ENCODE results near the gene UBE2O. TPM values are rescaled to one million over a fixed set of nuclear protein-coding genes. Genes with fewer than 3 reads are reported as not detected.

UBE2O gene
- total RNA-seq, 1 experiment from 2014 or later = 52.6 TPM

GRCh38 chr17:76390003-76390421 lies 62.9 kb downstream of the UBE2O start:
- no peak overlapping the region for H2BK20ac ChIP-seq (ENCODE audit: low read depth, low read length, poor library complexity, severe bottlenecking)
- H2BK5ac ChIP-seq (ENCODE audit: insufficient read length, low read length) = no peak overlapping the region
- H3K27ac Mint-ChIP-seq = peak overlapping the region in 2 of 3 experiments; percentile 71 to 85; a peak in 3 of 7 replicates
- no peak overlapping the region; the same call in 1 of the 2 replicates for H3K14ac ChIP-seq (ENCODE audit: insufficient read depth, low read length)
- no peak overlapping the region for H3K27ac ChIP-seq (ENCODE audit: insufficient read length, low read depth, low read length)
- no peak overlapping the region for H3K4me3 Mint-ChIP-seq
- no peak overlapping the region for H3K56ac ChIP-seq (ENCODE audit: insufficient read length, low read depth, low read length)
- peaks cover 5% of the 10 kb centered on the region; the same call in 1 of the 2 replicates for H3K27me3 ChIP-seq (ENCODE audit: insufficient read depth, low read length)
- no peaks in the 10 kb centered on the region for H3K23me2 ChIP-seq (ENCODE audit: insufficient read length, low read depth, low read length, poor library complexity, severe bottlenecking)
- H2AFZ ChIP-seq (ENCODE audit: low read length) = no peak overlapping the region
- H3K4me1 Mint-ChIP-seq = peaks cover 20 to 26% of the 10 kb centered on the region in 2 experiments
- no peak overlapping the region for H2BK120ac ChIP-seq (ENCODE audit: low read depth, low read length, poor library complexity, severe bottlenecking)
- TF ChIP-seq, protein P1, sequence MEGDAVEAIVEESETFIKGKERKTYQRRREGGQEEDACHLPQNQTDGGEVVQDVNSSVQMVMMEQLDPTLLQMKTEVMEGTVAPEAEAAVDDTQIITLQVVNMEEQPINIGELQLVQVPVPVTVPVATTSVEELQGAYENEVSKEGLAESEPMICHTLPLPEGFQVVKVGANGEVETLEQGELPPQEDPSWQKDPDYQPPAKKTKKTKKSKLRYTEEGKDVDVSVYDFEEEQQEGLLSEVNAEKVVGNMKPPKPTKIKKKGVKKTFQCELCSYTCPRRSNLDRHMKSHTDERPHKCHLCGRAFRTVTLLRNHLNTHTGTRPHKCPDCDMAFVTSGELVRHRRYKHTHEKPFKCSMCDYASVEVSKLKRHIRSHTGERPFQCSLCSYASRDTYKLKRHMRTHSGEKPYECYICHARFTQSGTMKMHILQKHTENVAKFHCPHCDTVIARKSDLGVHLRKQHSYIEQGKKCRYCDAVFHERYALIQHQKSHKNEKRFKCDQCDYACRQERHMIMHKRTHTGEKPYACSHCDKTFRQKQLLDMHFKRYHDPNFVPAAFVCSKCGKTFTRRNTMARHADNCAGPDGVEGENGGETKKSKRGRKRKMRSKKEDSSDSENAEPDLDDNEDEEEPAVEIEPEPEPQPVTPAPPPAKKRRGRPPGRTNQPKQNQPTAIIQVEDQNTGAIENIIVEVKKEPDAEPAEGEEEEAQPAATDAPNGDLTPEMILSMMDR (conservative IDR thresholded peaks at IDR 0.05) = no peak
- H3K4me1 ChIP-seq (ENCODE audit: insufficient read depth, low read length) = peaks cover 6% of the 10 kb centered on the region; the same call in 1 of the 2 replicates
- H3K27me3 Mint-ChIP-seq (ENCODE audit: low read depth) = peaks cover 21% of the 10 kb centered on the region
- no peak overlapping the region for H3K4ac ChIP-seq (ENCODE audit: low read depth, low read length)
- no peak overlapping the region for H3K23ac ChIP-seq (ENCODE audit: insufficient read length, low read depth, low read length)
- H4K91ac ChIP-seq (ENCODE audit: insufficient read length, low read depth, low read length) = no peak overlapping the region
- H2AK5ac ChIP-seq (ENCODE audit: insufficient read length, low read length) = no peak overlapping the region
- H4K20me1 ChIP-seq (ENCODE audit: control insufficient read depth, insufficient read depth, insufficient read length) = no peaks in the 10 kb centered on the region
- H2BK12ac ChIP-seq (ENCODE audit: insufficient read length, low read depth, low read length) = no peak overlapping the region
- H3K79me1 ChIP-seq (ENCODE audit: insufficient read depth, low read depth, low read length, poor library complexity, severe bottlenecking) = no peaks in the 10 kb centered on the region
- H3K79me2 ChIP-seq (ENCODE audit: insufficient read depth, low read length) = no peaks in the 10 kb centered on the region
- H3K36me3 Mint-ChIP-seq (ENCODE audit: insufficient read depth in 1 of 3, low read depth in 3 of 3) = peaks cover 13 to 40% (median 33%) of the 10 kb centered on the region in 3 experiments
- no peak overlapping the region for H3T11ph ChIP-seq (ENCODE audit: low read length)
- H3K18ac ChIP-seq (ENCODE audit: insufficient read length, low read depth, low read length) = no peak overlapping the region
- H3K4me2 ChIP-seq (ENCODE audit: insufficient read depth, insufficient read length, low read length) = no peak overlapping the region
- no peak overlapping the region for H2BK15ac ChIP-seq (ENCODE audit: low read depth, low read length)
- H3K9me3 Mint-ChIP-seq = no peaks in the 10 kb centered on the region
- no peak overlapping the region for H4K8ac ChIP-seq (replicated peaks; ENCODE audit: insufficient read length, low read depth, low read length)
- no peaks in the 10 kb centered on the region for H3K9me3 ChIP-seq (ENCODE audit: control insufficient read depth, low read depth, low read length)
- no peak overlapping the region for H3K9ac ChIP-seq (ENCODE audit: extremely low read depth, insufficient read length, low read length)
- peak; percentile 72 for DNase-seq
- no CpG with 5 or more reads among the region's 11 CpGs for WGBS (ENCODE audit: extremely low coverage, insufficient read length, low lambda C conversion rate)
- H4K5ac ChIP-seq (ENCODE audit: insufficient read length, low read depth, low read length) = no peak overlapping the region
